Activated CD4-positive, CD25-positive, alpha-beta regulatory T cell treated with anti-CD3 and anti-CD28 coated beads, Interleukin-2, amount 50 U/mL, for 72 hours (primary cell): Measurements from ENCODE around the gene KAZN.

Experiments used
- DNase-seq: peaks from one replicate; pipeline ENCODE4 v3.0.0; 2021

The KAZN gene

GRCh38 chr1:15047237-15047636 lies 448.8 kb downstream of the KAZN start:
- no peak for DNase-seq

GRCh38 chr1:15048437-15048980 lies 450.0 kb downstream of the KAZN start:
- no peak for DNase-seq

GRCh38 chr1:15049067-15049466 lies 450.6 kb downstream of the KAZN start:
- no peak for DNase-seq

- DNase-seq = no peak
Observed at GRCh38 chr1:15051882-15052528, 453.5 kb downstream of the KAZN start.

GRCh38 chr1:15053153-15053552 lies 454.7 kb downstream of the KAZN start:
- no peak for DNase-seq

- DNase-seq = no peak
Observed at GRCh38 chr1:15055736-15056415, 457.4 kb downstream of the KAZN start.

GRCh38 chr1:15056515-15057285 lies 458.2 kb downstream of the KAZN start:
- DNase-seq = no peak

GRCh38 chr1:15057834-15058233 lies 459.3 kb downstream of the KAZN start:
- no peak for DNase-seq

GRCh38 chr1:15058261-15058660 lies 459.8 kb downstream of the KAZN start:
- no peak for DNase-seq

- no peak for DNase-seq
Observed at GRCh38 chr1:15060104-15060503, 461.6 kb downstream of the KAZN start.

GRCh38 chr1:15062479-15063099 lies 464.1 kb downstream of the KAZN start:
- DNase-seq = no peak

GRCh38 chr1:15063346-15063745 lies 464.9 kb downstream of the KAZN start:
- no peak for DNase-seq

GRCh38 chr1:15063783-15064182 lies 465.3 kb downstream of the KAZN start:
- no peak for DNase-seq

- DNase-seq = no peak
Observed at GRCh38 chr1:15064217-15064929, 465.9 kb downstream of the KAZN start.

- DNase-seq = no peak
Observed at GRCh38 chr1:15065291-15065690, 466.8 kb downstream of the KAZN start.

GRCh38 chr1:15065736-15066135 lies 467.3 kb downstream of the KAZN start:
- DNase-seq = no peak

- DNase-seq = no peak
Observed at GRCh38 chr1:15066191-15066590, 467.7 kb downstream of the KAZN start.

- DNase-seq = no peak
Observed at GRCh38 chr1:15067148-15067547, 468.7 kb downstream of the KAZN start.

- DNase-seq = no peak
Observed at GRCh38 chr1:15068152-15068551, 469.7 kb downstream of the KAZN start.

- no peak for DNase-seq
Observed at GRCh38 chr1:15068997-15069396, 470.5 kb downstream of the KAZN start.

GRCh38 chr1:15070145-15070748 lies 471.8 kb downstream of the KAZN start:
- DNase-seq = no peak

GRCh38 chr1:15071936-15072335 lies 473.5 kb downstream of the KAZN start:
- no peak for DNase-seq
